HepG2 (cell line): ENCODE data around the gene DPM2. TPM values are rescaled to one million over a fixed set of nuclear protein-coding genes. Genes with fewer than 3 reads are reported as not detected.

Experiments used
- ARNT ChIP-seq: fragments of 450-650 bp; IDR thresholded peaks from 2 replicates; pipeline ENCODE4 v1.6.1; 2017
- CBX1 ChIP-seq: IDR thresholded peaks from one replicate; pipeline ENCODE4 v1.6.1; 2016; ENCODE audit warnings: antibody characterized with exemption, low read depth
- CSRNP2 ChIP-seq: sonication (generic); formaldehyde crosslinking; conservative IDR thresholded peaks from 2 replicates; pipeline ENCODE4 v1.8.0; 2022; ENCODE audit warnings: low read depth, missing genetic modification reagents
- MED13 ChIP-seq: sonication (generic); formaldehyde crosslinking; IDR thresholded peaks from 2 replicates; pipeline ENCODE4 v1.5.0; 2020; ENCODE audit warnings: missing genetic modification reagents
- NCOA1 ChIP-seq: sonication (generic); formaldehyde crosslinking; IDR thresholded peaks from 2 replicates; pipeline ENCODE4 v1.9.0; 2021; ENCODE audit warnings: missing genetic modification reagents
- PITX1 ChIP-seq: sonication (generic); formaldehyde crosslinking; IDR thresholded peaks from 2 replicates; pipeline ENCODE4 v1.5.1; 2020; ENCODE audit warnings: mild to moderate bottlenecking, missing genetic modification reagents
- RAD51 ChIP-seq: fragments of 450-650 bp; IDR thresholded peaks from 2 replicates; pipeline ENCODE4 v1.6.1; 2016; ENCODE audit warnings: borderline replicate concordance
- RBAK ChIP-seq: sonication (generic); formaldehyde crosslinking; IDR thresholded peaks from 2 replicates; pipeline ENCODE4 v1.5.1; 2020; ENCODE audit warnings: mild to moderate bottlenecking, missing genetic modification reagents
- SIX4 ChIP-seq: sonication (generic); formaldehyde crosslinking; IDR thresholded peaks from 2 replicates; pipeline ENCODE4 v1.4.0; 2020; ENCODE audit warnings: missing genetic modification reagents
- TAF15 ChIP-seq: fragments of 200-400 bp; formaldehyde crosslinking; IDR thresholded peaks from one replicate; pipeline ENCODE4 v1.6.1; 2018; ENCODE audit warnings: mild to moderate bottlenecking, low read depth, low read length; ENCODE audit not compliant: poor library complexity, severe bottlenecking
- TFAP4 ChIP-seq: sonication (generic); IDR thresholded peaks from 2 replicates; pipeline ENCODE4 v1.6.1; 2016; ENCODE audit warnings: low read depth, borderline replicate concordance
- XRCC5 ChIP-seq: fragments of 200-400 bp; formaldehyde crosslinking; optimal IDR thresholded peaks from 2 replicates; pipeline ENCODE3; 2017; ENCODE audit warnings: mild to moderate bottlenecking, low read length
- ZBTB25 ChIP-seq: IDR thresholded peaks from 2 replicates; pipeline ENCODE4 v1.6.1; 2018; ENCODE audit warnings: missing genetic modification reagents
- ZC3H4 ChIP-seq: sonication (generic); formaldehyde crosslinking; IDR thresholded peaks from 2 replicates; pipeline ENCODE4 v1.4.0; 2020; ENCODE audit warnings: missing genetic modification reagents, borderline replicate concordance
- ZNF318 ChIP-seq: sonication (generic); formaldehyde crosslinking; IDR thresholded peaks from 2 replicates; pipeline ENCODE4 v1.4.0; 2020; ENCODE audit warnings: mild to moderate bottlenecking, missing genetic modification reagents
- ZNF414 ChIP-seq: sonication (generic); formaldehyde crosslinking; IDR thresholded peaks from 2 replicates; pipeline ENCODE4 v1.5.0; 2020; ENCODE audit warnings: missing genetic modification reagents
- ZNF788 ChIP-seq: sonication (generic); formaldehyde crosslinking; IDR thresholded peaks from 2 replicates; pipeline ENCODE4 v1.5.0; 2020; ENCODE audit warnings: mild to moderate bottlenecking, missing genetic modification reagents, borderline replicate concordance
- polyA plus RNA-seq, 8 experiments: library from polyadenylated mRNA; depleted of rRNA in 3 of 8; stranded (reverse) in 7 of 8; unstranded in 1 of 8; fragments of >200 nt; fragmentation: Illumina TruSeq in 4 of 8; extraction: Trizol in 4 of 8; gene quantifications; 2 replicates each; pipeline versions ENCODE4 v1.2.1 to v1.2.3, GENCODE V29; 2011 to 2016; ENCODE audit warnings: low read depth in 4 of 8, missing spikeins in 1 of 8, mixed read lengths in 1 of 8; ENCODE audit not compliant: insufficient read depth in 1 of 8
- total RNA-seq, 5 experiments: library from RNA; depleted of rRNA; stranded (reverse); fragments of >200 nt; fragmentation: Illumina TruSeq; extraction: Trizol; gene quantifications; 2 replicates each; pipeline ENCODE4 v1.2.3, GENCODE V29; 2016; ENCODE audit warnings: low read depth in 1 of 5

Gene DPM2
- total and polyA plus RNA-seq, 2 of the 13 experiments (the other 11 are each of a cell fraction or from before 2014, with no cell fraction given), result 24.8 to 35.3 TPM

DNA sequence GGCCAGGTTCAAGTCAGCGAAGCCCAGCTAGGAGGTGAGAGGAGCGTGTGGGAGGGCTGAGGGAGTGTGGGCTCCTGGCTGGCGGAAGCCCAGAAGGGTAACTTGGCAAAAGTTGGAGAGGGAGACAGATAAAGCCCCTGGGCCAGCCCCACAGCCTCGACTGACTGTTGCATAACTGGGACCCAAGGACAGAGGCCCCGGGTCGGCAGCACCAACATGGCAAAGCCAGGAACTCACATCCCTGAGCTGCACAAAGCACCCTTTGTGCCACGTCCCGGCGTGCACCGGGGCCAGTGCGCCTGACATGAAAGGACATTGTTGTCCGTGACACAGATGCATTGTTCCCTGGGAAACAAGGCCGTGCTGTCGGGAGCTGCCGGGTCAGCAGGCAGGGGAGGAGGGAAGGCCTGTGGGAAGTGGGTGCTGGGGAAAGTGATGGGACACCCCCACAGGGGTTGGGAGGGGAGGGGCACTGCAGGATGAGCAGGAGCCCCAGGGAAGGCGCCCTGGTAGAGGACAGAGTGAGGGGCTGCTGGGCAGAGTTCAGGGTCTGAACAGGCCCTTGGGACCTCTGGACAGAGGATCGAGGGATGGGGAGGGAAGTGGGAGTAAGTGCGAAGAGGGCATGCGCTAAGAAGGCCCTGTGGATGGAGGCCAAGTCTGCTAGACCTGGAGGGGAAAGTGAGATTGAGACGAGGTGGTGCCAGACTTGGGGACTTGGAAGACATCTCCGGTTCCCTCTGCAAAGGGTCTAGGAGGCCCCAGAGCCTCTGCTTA, 13.0 kb upstream of the DPM2 start (continued):
- TF ChIP-seq ZC3H4 (no peak; the same call in 1 of the 2 replicates), ZNF414 (CRISPR knock-in tag) (peak; percentile 96), RAD51 (no peak), ZBTB25 (CRISPR knock-in tag) (no peak; the same call in 1 of the 2 replicates), ARNT (no peak), SIX4 (peak; percentile 58), MED13 (CRISPR knock-in tag) (peak; percentile 77; the same call in 1 of the 2 replicates), PITX1 (CRISPR knock-in tag) (peak; percentile 91), CSRNP2 (CRISPR knock-in tag) (no peak), ZNF788 (peak; percentile 96; the same call in 1 of the 2 replicates), CBX1 (no peak), ZNF318 (CRISPR knock-in tag) (0 out of 2 replicates have a peak, but pooled peaks have one; percentile 49), NCOA1 (peak; percentile 81; the same call in 1 of the 2 replicates), RBAK (CRISPR knock-in tag) (peak; percentile 78), TAF15 (no peak), XRCC5 (peak; percentile 88), TFAP4 (peak; percentile 76; the same call in 1 of the 2 replicates)
